ENCODE data around the gene PSME3.

The PSME3 gene

GRCh38 chr17:42792545-42792944 lies 40.7 kb upstream of the PSME3 start:
- H3K4me3 ChIP-seq (ENCODE audit: control insufficient read depth, low read depth, low read length): no peak overlapping the region
- TF ChIP-seq, protein P1, sequence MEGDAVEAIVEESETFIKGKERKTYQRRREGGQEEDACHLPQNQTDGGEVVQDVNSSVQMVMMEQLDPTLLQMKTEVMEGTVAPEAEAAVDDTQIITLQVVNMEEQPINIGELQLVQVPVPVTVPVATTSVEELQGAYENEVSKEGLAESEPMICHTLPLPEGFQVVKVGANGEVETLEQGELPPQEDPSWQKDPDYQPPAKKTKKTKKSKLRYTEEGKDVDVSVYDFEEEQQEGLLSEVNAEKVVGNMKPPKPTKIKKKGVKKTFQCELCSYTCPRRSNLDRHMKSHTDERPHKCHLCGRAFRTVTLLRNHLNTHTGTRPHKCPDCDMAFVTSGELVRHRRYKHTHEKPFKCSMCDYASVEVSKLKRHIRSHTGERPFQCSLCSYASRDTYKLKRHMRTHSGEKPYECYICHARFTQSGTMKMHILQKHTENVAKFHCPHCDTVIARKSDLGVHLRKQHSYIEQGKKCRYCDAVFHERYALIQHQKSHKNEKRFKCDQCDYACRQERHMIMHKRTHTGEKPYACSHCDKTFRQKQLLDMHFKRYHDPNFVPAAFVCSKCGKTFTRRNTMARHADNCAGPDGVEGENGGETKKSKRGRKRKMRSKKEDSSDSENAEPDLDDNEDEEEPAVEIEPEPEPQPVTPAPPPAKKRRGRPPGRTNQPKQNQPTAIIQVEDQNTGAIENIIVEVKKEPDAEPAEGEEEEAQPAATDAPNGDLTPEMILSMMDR (conservative IDR thresholded peaks at IDR 0.05; ENCODE audit: control insufficient read depth, insufficient read depth, low read depth, low read length): no peak
- DNase-seq (ENCODE audit: low read depth): no peak

- no peak for DNase-seq (ENCODE audit: low read depth)
- no peak overlapping the region for H3K4me3 ChIP-seq (ENCODE audit: control insufficient read depth, low read depth, low read length)
- TF ChIP-seq, protein P1 (conservative IDR thresholded peaks at IDR 0.05; ENCODE audit: control insufficient read depth, insufficient read depth, low read depth, low read length): no peak
These were observed 38.1 kb upstream of the PSME3 start for GRCh38 chr17:42795061-42795460.

GRCh38 chr17:42795465-42795864 lies 37.7 kb upstream of the PSME3 start:
- H3K4me3 ChIP-seq (ENCODE audit: control insufficient read depth, low read depth, low read length): no peak overlapping the region

DNA sequence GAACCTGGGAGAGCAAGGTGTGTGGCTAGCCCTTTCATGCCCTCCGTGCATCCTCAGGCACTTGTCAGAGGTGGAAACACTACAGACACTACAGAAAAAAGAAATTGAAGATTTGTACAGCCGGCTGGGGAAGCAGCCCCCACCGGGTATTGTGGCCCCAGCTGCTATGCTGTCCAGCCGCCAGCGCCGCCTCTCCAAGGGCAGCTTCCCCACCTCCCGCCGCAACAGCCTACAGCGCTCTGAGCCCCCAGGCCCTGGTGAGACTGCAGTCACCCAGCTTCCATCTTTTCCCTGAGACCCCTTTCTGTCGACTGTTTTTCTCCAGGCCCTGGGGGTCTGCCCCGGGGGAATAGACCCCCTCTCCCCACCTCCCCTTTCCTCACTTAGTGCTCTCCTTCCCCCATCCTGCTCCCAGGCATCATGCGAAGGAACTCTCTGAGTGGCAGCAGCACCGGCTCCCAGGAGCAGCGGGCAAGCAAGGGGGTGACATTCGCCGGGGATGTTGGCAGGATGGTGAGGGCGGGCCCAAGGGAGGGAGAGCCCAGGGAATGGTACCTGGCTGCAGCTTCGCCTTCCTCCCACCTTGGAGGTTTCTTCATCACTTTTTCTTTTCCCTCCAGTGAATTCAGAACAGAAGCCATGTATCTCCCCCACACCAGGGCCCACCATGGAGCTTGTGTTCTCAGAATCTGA lies 37.0 kb upstream of the PSME3 start:
- H3K4me3 ChIP-seq (ENCODE audit: control insufficient read depth, low read depth, low read length): no peak overlapping the region
- TF ChIP-seq, protein P1 (conservative IDR thresholded peaks at IDR 0.05; ENCODE audit: control insufficient read depth, insufficient read depth, low read depth, low read length): no peak
- no peak for DNase-seq (ENCODE audit: low read depth)

More at GRCh38 chr17:42795465-42795864, 37.7 kb upstream of the PSME3 start:
- TF ChIP-seq, protein P1 (conservative IDR thresholded peaks at IDR 0.05; ENCODE audit: control insufficient read depth, insufficient read depth, low read depth, low read length): no peak
- no peak for DNase-seq (ENCODE audit: low read depth)

DNA sequence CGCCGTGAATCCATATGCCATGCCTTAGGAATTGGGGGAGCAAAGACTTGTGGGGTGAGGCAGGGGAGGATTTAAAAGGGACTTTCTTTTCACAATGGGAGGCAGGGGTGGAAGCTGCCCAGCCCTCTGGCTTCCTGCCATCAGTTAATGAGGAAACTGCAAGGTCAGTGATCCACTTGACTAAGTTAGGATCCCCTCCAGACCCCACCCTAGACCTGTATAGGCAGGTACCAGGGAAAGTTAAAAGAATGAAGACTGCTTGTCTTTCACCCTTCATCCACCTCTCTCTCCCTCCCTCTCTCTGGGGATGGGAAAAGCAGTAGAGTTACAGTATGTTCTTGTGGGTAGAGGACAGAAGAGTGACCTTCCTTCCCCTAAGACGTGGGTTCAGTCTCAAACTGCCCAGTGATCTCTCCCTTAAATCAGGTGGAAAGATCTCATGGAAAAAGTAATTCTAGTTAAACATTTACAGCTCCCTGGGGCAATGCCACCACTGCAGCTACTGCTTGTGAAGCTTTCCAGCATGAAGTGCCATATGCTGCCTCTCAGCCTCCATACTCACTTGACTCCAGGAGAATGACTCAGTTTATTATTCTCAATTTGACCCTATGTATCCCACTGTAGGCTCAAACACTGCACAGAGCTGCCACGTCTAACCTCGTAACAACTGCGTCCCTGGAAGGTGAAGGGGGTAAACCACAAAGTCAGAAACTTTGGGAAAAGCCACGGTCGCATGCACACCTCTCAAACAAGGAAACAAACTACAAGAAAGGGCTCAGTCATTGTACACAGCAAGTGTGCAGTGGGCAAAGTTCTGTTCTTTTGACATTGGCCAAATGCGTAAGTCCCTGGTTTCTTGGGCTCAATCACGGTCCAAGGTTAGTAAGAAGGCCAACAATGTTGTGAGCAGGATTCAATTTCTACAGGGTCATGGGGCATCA lies 35.9 kb upstream of the PSME3 start:
- H3K4me3 ChIP-seq (ENCODE audit: control insufficient read depth, low read depth, low read length): peak overlapping the region; percentile 94
- TF ChIP-seq, protein P1 (conservative IDR thresholded peaks at IDR 0.05; ENCODE audit: control insufficient read depth, insufficient read depth, low read depth, low read length): no peak
- DNase-seq (ENCODE audit: low read depth): no peak

DNA sequence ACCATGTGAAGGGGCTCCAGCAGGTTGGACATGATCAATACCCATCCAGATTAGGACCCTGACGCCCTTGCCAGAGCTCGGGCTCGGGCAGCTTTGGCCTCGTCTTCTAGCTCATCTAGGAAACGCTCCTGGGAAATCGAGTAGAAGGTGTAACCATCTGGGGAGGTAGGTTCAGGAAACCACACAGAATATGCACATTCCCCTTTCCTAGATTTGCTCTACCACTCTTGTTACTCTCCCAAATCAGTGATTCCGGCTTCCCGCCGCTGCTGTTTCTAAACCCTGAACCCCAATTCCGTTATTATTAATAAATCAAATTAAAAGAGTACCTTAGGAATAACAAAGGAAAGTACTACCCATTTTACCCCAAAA lies 35.2 kb upstream of the PSME3 start:
- DNase-seq (ENCODE audit: low read depth): no peak
- peak overlapping the region; percentile 94 for H3K4me3 ChIP-seq (ENCODE audit: control insufficient read depth, low read depth, low read length)
- TF ChIP-seq, protein P1 (conservative IDR thresholded peaks at IDR 0.05; ENCODE audit: control insufficient read depth, insufficient read depth, low read depth, low read length): no peak

All from fibroblast of mammary gland (primary cell).